K562 (cell line): ENCODE results near the gene GCHFR. TPM values are rescaled to one million over a fixed set of nuclear protein-coding genes. Genes with fewer than 3 reads are reported as not detected.

Experiments
- ARNT ChIP-seq, 2 experiments: fragments of 450-650 bp; IDR thresholded peaks; 2 replicates each; pipeline ENCODE4 v1.6.1; 2016; ENCODE audit warnings: mild to moderate bottlenecking in 1 of 2
- BRD9 ChIP-seq: fragments of 450-650 bp; IDR thresholded peaks from 2 replicates; pipeline ENCODE4 v1.6.1; 2018; ENCODE audit warnings: low read depth; ENCODE audit not compliant: partially characterized antibody
- DEAF1 ChIP-seq: fragments of 450-650 bp; formaldehyde crosslinking; IDR thresholded peaks from 2 replicates; pipeline ENCODE4 v1.4.0; 2020; ENCODE audit warnings: mild to moderate bottlenecking, moderate library complexity
- ELF1 ChIP-seq: fragments of 200-800 bp; sonication (Bioruptor generic); IDR thresholded peaks from 2 replicates; pipeline ENCODE4 v1.6.1; 2016; ENCODE audit warnings: missing genetic modification characterization, missing compliant biosample characterization
- ETV5 ChIP-seq: sonication (generic); formaldehyde crosslinking; IDR thresholded peaks from 2 replicates; pipeline ENCODE4 v1.4.0; 2020; ENCODE audit warnings: low read depth, mild to moderate bottlenecking, missing genetic modification reagents
- GABPB1 ChIP-seq: sonication (generic); formaldehyde crosslinking; IDR thresholded peaks from 2 replicates; pipeline ENCODE4 v1.8.0; 2022; ENCODE audit warnings: mild to moderate bottlenecking, missing genetic modification reagents
- HMBOX1 ChIP-seq: sonication (generic); IDR thresholded peaks from 2 replicates; pipeline ENCODE4 v1.6.1; 2016
- JUN ChIP-seq, 2 experiments: sonication (generic) in 1 of 2; formaldehyde crosslinking in 1 of 2; IDR thresholded peaks; 2 replicates each; pipeline versions ENCODE4 v1.6.1 to v1.8.0; 2012 to 2022; ENCODE audit warnings: borderline replicate concordance in 2 of 2, mild to moderate bottlenecking in 2 of 2, improper control_type of control experiment in 1 of 2, low read depth in 1 of 2, low read length in 1 of 2, missing genetic modification reagents in 1 of 2
- MBD1 ChIP-seq: fragments of 250-450 bp; sonication (Bioruptor Pico); IDR thresholded peaks from 2 replicates; pipeline ENCODE4 v1.8.0; 2022; ENCODE audit warnings: inconsistent platforms
- NCOA1 ChIP-seq: fragments of 450-650 bp; IDR thresholded peaks from 2 replicates; pipeline ENCODE4 v1.6.1; 2016; ENCODE audit warnings: low read depth
- NR2F6 ChIP-seq: fragments of 450-650 bp; formaldehyde crosslinking; IDR thresholded peaks from 2 replicates; pipeline ENCODE4 v1.4.0; 2020; ENCODE audit warnings: mild to moderate bottlenecking
- PRDM10 ChIP-seq: fragments of 450-650 bp; IDR thresholded peaks from 2 replicates; pipeline ENCODE4 v1.6.1; 2018; ENCODE audit not compliant: partially characterized antibody
- PYGO2 ChIP-seq: fragments of 450-650 bp; IDR thresholded peaks from 2 replicates; pipeline ENCODE4 v1.6.1; 2016; ENCODE audit warnings: mild to moderate bottlenecking, missing genetic modification characterization, moderate library complexity, missing compliant biosample characterization
- RBFOX2 ChIP-seq: fragments of 200-400 bp; formaldehyde crosslinking; IDR thresholded peaks from 2 replicates; pipeline ENCODE4 v1.6.1; 2017; ENCODE audit warnings: low read depth, mild to moderate bottlenecking, low read length, moderate library complexity
- SAFB2 ChIP-seq: fragments of 200-400 bp; formaldehyde crosslinking; IDR thresholded peaks from 2 replicates; pipeline ENCODE4 v1.6.1; 2018; ENCODE audit warnings: borderline replicate concordance, low read length, low read depth, moderate library complexity; ENCODE audit not compliant: severe bottlenecking
- SMAD4 ChIP-seq: fragments of 250-450 bp; sonication (Bioruptor Pico); conservative IDR thresholded peaks from 2 replicates; pipeline ENCODE4 v1.8.0; 2021; ENCODE audit warnings: inconsistent platforms, mild to moderate bottlenecking, moderate library complexity
- TAF15 ChIP-seq: fragments of 200-400 bp; formaldehyde crosslinking; IDR thresholded peaks from 2 replicates; pipeline ENCODE4 v1.6.1; 2017; ENCODE audit warnings: mild to moderate bottlenecking, low read depth, low read length, moderate library complexity
- YBX1 ChIP-seq: fragments of 450-650 bp; IDR thresholded peaks from 2 replicates; pipeline ENCODE4 v1.7.1; 2016; ENCODE audit warnings: mild to moderate bottlenecking
- ZNF146 ChIP-seq: IDR thresholded peaks from one replicate; pipeline ENCODE4 v1.6.1; 2018; ENCODE audit warnings: missing compliant biosample characterization; ENCODE audit not compliant: unreplicated experiment
- ZNF212 ChIP-seq: fragments of 450-650 bp; formaldehyde crosslinking; IDR thresholded peaks from 2 replicates; pipeline ENCODE4 v1.4.0; 2020; ENCODE audit warnings: mild to moderate bottlenecking
- polyA plus RNA-seq, 8 experiments: library from polyadenylated mRNA; depleted of rRNA in 4 of 8; stranded (reverse) in 5 of 8; unstranded in 3 of 8; fragments of >200 nt; fragmentation: Nextera tagmentation in 2 of 8; fragmentation: Illumina TruSeq in 1 of 8; extraction: Ambion mirVana in 2 of 8; extraction: Trizol in 1 of 8; gene quantifications; 2 replicates each; pipeline versions ENCODE4 v1.2.1 to v1.2.3, GENCODE V29; 2011 to 2014; ENCODE audit warnings: inconsistent platforms in 1 of 8, missing spikeins in 1 of 8
- total RNA-seq, 7 experiments: library from RNA; depleted of rRNA in 6 of 7; stranded (reverse); fragments of >200 nt in 6 of 7; fragmentation: Illumina TruSeq in 2 of 7; extraction: Trizol in 2 of 7; gene quantifications; 2 replicates each; pipeline versions ENCODE4 v1.2.1 to v1.2.3, GENCODE V29; 2011 to 2021; ENCODE audit warnings: low replicate concordance in 1 of 7

The GCHFR gene
- total and polyA plus RNA-seq, 9 of the 15 experiments (the other 6 are each of a cell fraction or from before 2014, with no cell fraction given), result 8.7 to 83.5 (median 20.8) TPM

- TF ChIP-seq PRDM10 (no peak), YBX1 (no peak), HMBOX1 (no peak), ELF1 (tag) (0 out of 2 replicates have a peak, but pooled peaks have one; percentile 52), SAFB2 (no peak), ZNF146 (CRISPR knock-in tag) (no peak), ZNF212 (no peak), PYGO2 (tag) (no peak), NR2F6 (CRISPR knock-in tag) (no peak), BRD9 (no peak), GABPB1 (CRISPR knock-in tag) (peak; percentile 73; the same call in 1 of the 2 replicates), NCOA1 (no peak), ETV5 (CRISPR knock-in tag) (peak; percentile 74), JUN (IDR thresholded peaks at IDR 0.05; ENCODE audit: borderline replicate concordance, low read depth, low read length) (no peak), JUN (CRISPR knock-in tag; IDR thresholded peaks at IDR 0.05; ENCODE audit: borderline replicate concordance) (no peak), SMAD4 (no peak), DEAF1 (no peak), MBD1 (no peak), ARNT (IDR thresholded peaks at IDR 0.05) (no peak), RBFOX2 (peak; percentile 80), TAF15 (no peak)
Measured at GRCh38 chr15:40763801-40764628, at the start of gene GCHFR (continued).
